HG03439 (cell line): ENCODE results near the gene PLCL2.
"Not testable (repeated sequence)": the region's sequence is repeated elsewhere in the genome, so short reads cannot be mapped to it uniquely, and the experiment has no call there.

ENCODE experiments used
- ATAC-seq: cut with Tn5 transposase; IDR thresholded peaks from one replicate; pipeline ENCODE4 v1.9.1; 2021; ENCODE audit warnings: mild to moderate bottlenecking, moderate library complexity; ENCODE audit not compliant: unreplicated experiment

PLCL2 gene

GRCh38 chr3:17111586-17111985 lies 226.8 kb downstream of the PLCL2 start:
- no peak for ATAC-seq

DNA sequence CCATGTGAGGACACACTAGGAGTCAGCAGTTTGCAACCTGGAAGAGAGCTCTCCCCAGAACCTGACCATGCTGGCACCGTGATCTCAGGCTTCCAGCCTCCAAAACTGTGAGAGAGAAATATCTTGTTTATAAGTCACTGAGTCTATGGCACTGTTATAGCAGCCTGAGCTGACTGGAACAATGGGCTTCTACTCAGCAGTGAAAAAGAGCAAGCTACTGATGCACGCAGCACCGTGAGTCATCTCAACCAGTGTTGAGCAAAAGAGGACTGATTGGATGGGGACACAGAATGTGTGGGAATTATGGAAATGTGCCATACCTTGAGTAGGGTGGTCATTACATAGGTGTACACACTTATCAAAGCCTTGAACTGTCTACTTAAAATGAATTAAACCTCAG lies 230.4 kb downstream of the PLCL2 start:
- ATAC-seq = no peak

GRCh38 chr3:17116007-17116600 lies 231.3 kb downstream of the PLCL2 start:
- ATAC-seq = no peak

DNA sequence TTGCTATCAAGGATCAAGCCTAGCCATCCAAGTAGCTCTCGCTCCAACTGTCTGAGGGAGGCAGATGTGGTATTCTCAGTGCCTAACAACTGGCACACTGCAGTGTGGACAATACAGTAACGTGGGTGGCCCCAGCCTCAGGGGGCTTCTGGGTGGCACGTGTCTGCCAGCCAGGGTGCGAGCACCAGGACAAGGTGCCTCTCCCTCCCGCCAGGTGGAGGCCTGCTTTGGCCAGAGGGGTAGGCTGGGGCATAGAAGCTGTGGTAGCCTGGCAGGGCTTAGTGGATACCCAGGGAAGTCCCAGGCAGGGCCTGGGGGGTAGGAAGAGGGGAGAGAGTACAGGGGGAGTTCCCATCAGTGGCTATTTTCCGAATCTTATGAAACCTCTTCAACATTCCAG lies 234.0 kb downstream of the PLCL2 start:
- no peak for ATAC-seq

- ATAC-seq = no peak
These were observed 234.7 kb downstream of the PLCL2 start for GRCh38 chr3:17119201-17120072.

- ATAC-seq = no peak
These were observed 235.4 kb downstream of the PLCL2 start for GRCh38 chr3:17120115-17120514.

GRCh38 chr3:17121336-17121735 lies 236.6 kb downstream of the PLCL2 start:
- no peak for ATAC-seq

DNA sequence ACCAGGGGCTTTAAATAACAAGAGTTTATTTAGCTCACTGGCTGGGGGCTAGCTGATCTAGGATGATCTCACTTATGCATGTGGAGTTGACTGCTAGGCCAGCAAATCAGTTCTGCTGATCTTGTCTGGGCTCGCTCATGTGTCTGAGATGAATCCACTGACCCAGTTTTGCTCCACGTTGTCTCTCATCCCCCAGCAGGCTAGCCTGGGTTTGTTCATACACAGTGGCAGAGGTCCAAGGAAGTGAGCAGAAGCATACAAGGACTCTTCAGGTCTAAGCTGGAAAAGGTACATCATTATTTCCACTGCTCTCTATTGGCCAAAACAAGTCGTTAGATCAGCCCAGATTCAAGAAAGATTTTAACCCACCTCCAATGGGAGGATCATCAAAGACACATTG lies 238.0 kb downstream of the PLCL2 start:
- ATAC-seq = no peak

GRCh38 chr3:17125738-17126442 lies 241.1 kb downstream of the PLCL2 start:
- ATAC-seq = no peak

GRCh38 chr3:17128671-17129070 lies 243.9 kb downstream of the PLCL2 start:
- ATAC-seq = not testable (repeated sequence)

GRCh38 chr3:17129556-17129955 lies 244.8 kb downstream of the PLCL2 start:
- ATAC-seq = no peak

DNA sequence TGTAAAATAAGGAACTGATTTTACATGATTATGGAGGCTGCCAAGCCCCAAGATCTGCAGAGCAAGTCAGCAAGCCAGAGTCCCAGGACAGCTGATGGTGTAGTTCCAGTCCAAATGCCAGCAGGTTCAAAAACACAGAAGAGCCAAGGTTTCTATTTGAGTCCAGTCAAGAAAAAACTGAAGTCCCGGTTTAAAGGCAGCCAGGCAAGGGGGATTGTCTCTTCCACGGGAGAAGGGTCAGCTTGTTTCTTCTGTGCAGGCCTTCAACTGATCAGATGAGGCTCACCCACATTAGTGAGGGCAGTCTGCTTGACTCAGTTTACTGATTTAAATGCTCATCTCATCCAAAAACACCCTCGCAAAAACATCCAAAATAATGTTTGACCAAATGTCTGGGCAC lies 246.2 kb downstream of the PLCL2 start:
- ATAC-seq = no peak

- no peak for ATAC-seq
These were observed 247.7 kb downstream of the PLCL2 start for GRCh38 chr3:17132286-17133115.

DNA sequence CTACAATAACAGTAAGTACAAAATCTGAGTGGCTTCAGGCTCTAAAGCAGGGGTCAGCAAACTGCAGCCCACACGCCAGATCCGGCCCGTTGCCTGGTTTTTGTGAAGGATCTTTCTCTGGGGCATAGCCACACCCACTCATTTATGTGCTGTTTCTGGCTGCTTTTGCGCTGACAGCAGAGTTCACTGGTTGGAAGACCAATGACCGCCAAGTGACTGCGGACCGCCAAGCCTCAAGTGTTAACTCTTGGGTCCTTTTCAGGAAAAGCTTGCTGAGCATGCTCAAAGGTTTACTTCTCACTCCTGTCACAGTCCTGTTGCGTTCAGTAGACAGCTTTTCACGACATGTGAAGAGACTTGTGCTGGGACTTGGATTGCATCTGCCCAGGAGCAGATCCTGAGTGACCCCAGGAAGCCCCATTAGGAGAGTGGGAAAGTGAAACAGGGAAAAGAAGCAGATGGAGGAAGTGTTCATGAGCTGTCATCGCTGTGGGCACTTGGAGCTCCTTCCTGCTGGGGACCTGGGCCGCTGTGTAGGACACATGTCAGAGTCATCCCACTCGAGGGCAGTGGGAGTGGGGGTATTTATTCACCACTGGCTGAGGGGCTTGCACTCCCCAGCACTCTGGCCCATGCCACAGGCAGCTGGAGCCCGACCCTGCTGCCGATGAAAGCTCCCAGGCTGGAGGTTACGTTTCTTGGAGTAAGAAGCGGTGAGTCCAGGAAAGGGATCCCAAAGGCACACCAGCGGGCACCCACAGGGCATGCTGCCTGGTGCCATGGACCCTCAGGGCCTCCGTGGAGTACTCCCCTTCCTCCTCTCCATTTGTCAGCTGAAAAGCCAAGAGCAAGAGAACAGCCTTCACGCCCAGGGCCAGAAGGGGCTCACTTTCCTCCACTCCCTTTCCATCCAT lies 249.1 kb downstream of the PLCL2 start:
- no peak for ATAC-seq

DNA sequence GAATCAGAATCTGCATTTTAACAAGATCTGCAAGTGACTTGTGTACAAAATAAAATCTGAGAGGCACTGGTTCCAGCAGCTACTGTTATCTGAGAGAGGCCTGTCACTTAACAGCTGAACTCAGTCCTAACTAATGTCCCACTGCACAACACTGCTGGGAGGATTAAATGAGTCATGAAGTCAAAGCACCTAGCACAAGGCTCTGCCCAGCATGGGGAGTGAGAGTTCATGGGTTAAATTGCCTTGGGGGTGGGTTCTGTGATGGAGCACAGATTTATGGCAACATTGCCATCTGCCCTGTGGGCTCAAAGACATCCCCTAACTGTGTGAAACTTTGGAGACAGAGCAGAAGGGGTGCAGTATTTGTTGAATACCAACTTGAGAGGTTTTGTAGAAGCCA lies 250.9 kb downstream of the PLCL2 start:
- ATAC-seq = no peak

DNA sequence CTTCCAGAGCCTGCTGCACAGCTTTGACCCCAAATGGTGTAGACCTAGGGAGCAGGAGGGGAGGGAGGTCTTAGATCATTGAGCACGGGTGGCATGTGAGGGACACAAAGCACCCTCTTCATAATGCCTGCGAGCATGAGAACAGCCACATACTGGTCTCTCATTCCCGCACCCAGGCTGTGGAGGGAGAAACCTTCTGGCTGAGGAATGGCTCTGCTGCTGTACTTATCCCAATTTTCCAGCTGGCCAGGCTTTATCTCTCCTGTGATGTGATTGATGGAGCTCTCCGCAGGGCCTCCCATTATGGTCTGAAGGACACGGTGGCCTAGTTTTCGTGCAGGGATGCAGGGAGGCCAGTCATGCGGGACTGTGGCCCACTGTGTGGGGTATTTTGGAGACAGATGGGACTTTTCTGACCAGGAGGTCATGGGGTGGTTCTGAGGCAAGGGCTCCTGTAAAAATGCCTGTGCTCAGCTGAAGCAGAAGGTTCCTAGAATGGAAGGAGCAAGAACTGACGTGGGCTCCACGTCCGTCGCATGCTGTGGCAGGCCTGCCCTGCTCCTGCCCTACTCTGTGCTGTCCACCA lies 251.5 kb downstream of the PLCL2 start:
- ATAC-seq = no peak

DNA sequence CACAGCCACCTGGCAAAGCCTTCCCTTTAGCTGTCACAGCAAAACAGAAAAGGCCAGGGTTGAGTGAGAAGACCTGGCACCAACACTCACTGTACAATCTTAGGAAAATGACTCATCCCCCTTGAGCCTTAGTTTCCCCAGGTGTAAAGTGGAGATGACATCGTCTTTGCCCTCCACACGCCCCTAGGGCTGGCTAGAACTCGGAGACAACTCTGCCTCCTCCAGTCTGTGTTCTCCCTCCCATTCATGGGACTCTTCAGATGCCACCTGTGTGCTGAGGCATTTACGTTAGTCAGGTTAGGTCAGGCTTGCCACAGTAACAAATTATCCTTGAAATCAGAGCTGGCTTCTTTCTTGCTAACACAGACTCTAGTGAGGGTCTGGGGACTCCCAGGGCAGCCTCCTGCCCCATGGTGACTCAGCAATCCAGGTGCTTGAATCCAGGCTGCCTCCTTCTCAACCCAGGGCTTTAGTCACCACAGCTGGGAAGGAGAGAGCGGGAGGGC lies 252.6 kb downstream of the PLCL2 start:
- no peak for ATAC-seq

GRCh38 chr3:17138246-17139039 lies 253.7 kb downstream of the PLCL2 start:
- ATAC-seq = no peak
